Erythroblast (primary cell): Measurements from ENCODE around the gene TLK1.

Experiments used
- GATA1 ChIP-seq: IDR thresholded peaks from 2 replicates; pipeline ENCODE4 v1.6.1; 2011; ENCODE audit warnings: low read depth, mild to moderate bottlenecking, control low read depth, low read length, moderate library complexity
- POLR2A ChIP-seq: IDR thresholded peaks from 2 replicates; pipeline ENCODE4 v1.6.1; 2011; ENCODE audit warnings: mild to moderate bottlenecking, low read length

DNA sequence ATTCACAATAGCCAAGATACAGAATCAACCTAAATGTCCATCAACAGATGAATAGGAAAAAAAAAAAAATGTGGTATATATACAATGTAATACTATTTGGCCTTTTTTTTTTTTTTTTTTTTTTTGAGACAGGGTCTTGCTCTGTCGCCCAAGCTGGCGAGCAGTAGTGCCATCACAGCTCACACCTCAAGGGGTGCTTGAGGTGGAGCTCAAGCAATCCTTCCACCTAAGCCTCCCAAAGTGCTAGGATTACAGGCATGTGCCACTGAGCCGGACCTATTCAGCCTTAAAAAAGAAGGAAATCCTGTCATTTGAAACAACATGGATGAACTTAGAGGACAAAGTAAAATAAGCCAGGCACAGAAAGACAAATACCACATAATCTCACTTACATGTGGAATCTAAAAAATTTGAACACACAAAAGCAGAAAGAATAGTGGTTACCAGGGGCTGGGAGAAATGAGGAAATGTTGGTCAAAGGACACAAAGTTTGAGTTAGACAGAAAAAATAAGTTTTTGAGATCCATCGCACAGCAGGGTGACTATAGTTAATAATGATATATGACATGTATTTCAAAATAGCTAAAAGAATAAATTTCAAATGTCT, 26.0 kb downstream of the TLK1 start:
- TF ChIP-seq POLR2A (no peak), GATA1 (no peak)
